HCT116 (cell line): Measurements from ENCODE around the gene LCN10. TPM values are rescaled to one million over a fixed set of nuclear protein-coding genes. Genes with fewer than 3 reads are reported as not detected.
A peak's percentile ranks its signal among the peaks of the same experiment; 100 is the strongest.

Experiments
- ATAC-seq: fragments of 200-7000 bp; cut with Tn5 transposase; 2 replicates; pipeline ENCODE4 v1.9.1; 2020; ENCODE audit warnings: mild to moderate bottlenecking, moderate library complexity
- BruUV-seq: library from RNA; stranded (reverse); fragments of 400-500 nt; replicated peaks from 2 replicates; lab custom pipeline; 2021; lab: Mats Ljungman, UMichigan
- CTCF ChIA-PET: fragments of 300-600 bp; sonication (Branson Sonifier 250); formaldehyde crosslinking; loops from one replicate; lab custom pipeline; 2021; ENCODE audit warnings: antibody characterized with exemption; lab: Charles Lee
- POLR2A ChIA-PET: fragments of 300-600, 350-600 bp; sonication (Branson Sonifier 250); formaldehyde crosslinking; loops from one replicate; lab custom pipeline; 2021; ENCODE audit warnings: antibody characterized with exemption; lab: Charles Lee
- RAD21 ChIA-PET, 2 experiments: fragments of 300-600 bp; sonication (Branson Sonifier 250); formaldehyde crosslinking; loops; one replicate each; lab custom pipeline; 2023; ENCODE audit warnings: low total read pairs in 2 of 2; ENCODE audit not compliant: uncharacterized antibody in 2 of 2, unreplicated experiment in 2 of 2, low non-redundant PET in 1 of 2; lab: Charles Lee
- DNase-seq: peaks from one replicate; pipeline ENCODE4 v3.0.0-alpha.2; 2010; ENCODE audit warnings: low read depth, low spot score
- H2AFZ ChIP-seq: fragments of 200-600 bp; shearing (Covaris generic), sonication (generic); 2 replicates; pipeline ENCODE4 v1.6.1; 2017; ENCODE audit warnings: low read depth, mixed run types, mixed read lengths, antibody characterized with exemption, low read length; ENCODE audit not compliant: poor library complexity, severe bottlenecking
- H3K27ac ChIP-seq: 2 replicates; pipeline ENCODE4 v1.5.1; 2012; ENCODE audit warnings: low read depth, low read length
- H3K27me3 ChIP-seq: fragments of 200-600 bp; sonication (generic); 2 replicates; pipeline ENCODE4 v1.6.1; 2016; ENCODE audit warnings: mixed run types, low read length, mixed read lengths; ENCODE audit not compliant: insufficient read depth
- H3K36me3 ChIP-seq, 2 experiments: fragments of 200-500 bp in 1 of 2; fragments of 200-600 bp in 1 of 2; sonication (Bioruptor generic) in 1 of 2; sonication (generic) in 1 of 2; 2 replicates each; pipeline versions ENCODE4 v1.5.1 to v1.6.1; 2014 to 2016; ENCODE audit warnings: low read length in 2 of 2, inconsistent platforms in 1 of 2, mixed read lengths in 1 of 2, mixed run types in 1 of 2; ENCODE audit not compliant: insufficient read depth in 2 of 2, control insufficient read depth in 1 of 2
- H3K4me1 ChIP-seq, 2 experiments: fragments of 200-600 bp in 1 of 2; sonication (generic) in 1 of 2; 2 replicates each; pipeline versions ENCODE4 v1.5.1 to v1.6.1; 2012 to 2017; ENCODE audit warnings: low read length in 2 of 2, inconsistent platforms in 1 of 2, mild to moderate bottlenecking in 1 of 2, mixed read lengths in 1 of 2, mixed run types in 1 of 2, moderate library complexity in 1 of 2; ENCODE audit not compliant: insufficient read depth in 2 of 2, control insufficient read depth in 1 of 2
- H3K4me2 ChIP-seq: fragments of 200-600 bp; sonication (generic); 2 replicates; pipeline ENCODE4 v1.6.1; 2017; ENCODE audit warnings: mixed run types, low read length, mixed read lengths
- H3K4me3 ChIP-seq, 2 experiments: fragments of 200-600 bp in 1 of 2; sonication (generic) in 1 of 2; replicated peaks in 1 of 2; 2 replicates each; pipeline ENCODE4 v1.5.1; 2011 to 2016; ENCODE audit warnings: low read length in 2 of 2, control low read depth in 1 of 2, low read depth in 1 of 2, mild to moderate bottlenecking in 1 of 2, mixed read lengths in 1 of 2, mixed run types in 1 of 2
- H3K79me2 ChIP-seq: fragments of 200-600 bp; sonication (generic); 2 replicates; pipeline ENCODE4 v1.6.1; 2017; ENCODE audit warnings: mild to moderate bottlenecking, mixed run types, low read length, moderate library complexity, mixed read lengths; ENCODE audit not compliant: insufficient read depth
- H3K9ac ChIP-seq: fragments of 200-600 bp; sonication (generic); 2 replicates; pipeline ENCODE4 v1.6.1; 2016; ENCODE audit warnings: low read length, mixed read lengths
- H3K9me2 ChIP-seq: fragments of 200-600 bp; sonication (generic), shearing (Covaris generic); 2 replicates; pipeline ENCODE4 v1.6.1; 2017; ENCODE audit warnings: mixed run types, mild to moderate bottlenecking, moderate library complexity; ENCODE audit not compliant: insufficient read depth
- H3K9me3 ChIP-seq, 2 experiments: fragments of 200-500 bp in 1 of 2; fragments of 200-600 bp in 1 of 2; sonication (Bioruptor generic) in 1 of 2; sonication (generic) in 1 of 2; 2 replicates each; pipeline ENCODE4 v1.6.1; 2014 to 2017; ENCODE audit warnings: low read length in 2 of 2, mixed read lengths in 2 of 2, inconsistent platforms in 1 of 2, low read depth in 1 of 2, mild to moderate bottlenecking in 1 of 2, mixed run types in 1 of 2, moderate library complexity in 1 of 2; ENCODE audit not compliant: control insufficient read depth in 1 of 2, insufficient read depth in 1 of 2
- H4K20me1 ChIP-seq: fragments of 200-600 bp; sonication (generic), shearing (Covaris generic); 2 replicates; pipeline ENCODE4 v1.6.1; 2017; ENCODE audit warnings: mixed run types, mild to moderate bottlenecking, moderate library complexity; ENCODE audit not compliant: insufficient read depth
- ATF3 ChIP-seq: IDR thresholded peaks from 2 replicates; pipeline ENCODE4 v1.6.1; 2012
- CEBPB ChIP-seq: IDR thresholded peaks from 2 replicates; pipeline ENCODE4 v1.6.1; 2012; ENCODE audit warnings: low read depth
- EGR1 ChIP-seq: IDR thresholded peaks from 2 replicates; pipeline ENCODE4 v1.6.1; 2012; ENCODE audit warnings: low read depth
- EZH2 ChIP-seq: fragments of 200-600 bp; sonication (generic); IDR thresholded peaks from 2 replicates; pipeline ENCODE4 v1.6.1; 2017; ENCODE audit warnings: antibody characterized with exemption, mixed run types
- POLR2A ChIP-seq: IDR thresholded peaks from 2 replicates; pipeline ENCODE4 v1.7.0; 2011; ENCODE audit warnings: borderline replicate concordance; ENCODE audit not compliant: insufficient read depth, insufficient read length; ENCODE audit errors: extremely low read depth
- POLR2AphosphoS5 ChIP-seq: IDR thresholded peaks from 2 replicates; pipeline ENCODE4 v1.6.1; 2011; ENCODE audit warnings: mild to moderate bottlenecking, low read depth, low read length, moderate library complexity
- SIN3A ChIP-seq: IDR thresholded peaks from 2 replicates; pipeline ENCODE4 v1.6.1; 2012; ENCODE audit warnings: low read depth
- TCF7L2 ChIP-seq: IDR thresholded peaks from 2 replicates; pipeline ENCODE4 v1.7.0; 2011; ENCODE audit warnings: borderline replicate concordance, inconsistent platforms; ENCODE audit not compliant: insufficient read depth, insufficient read length; ENCODE audit errors: extremely low read depth
- ZFX ChIP-seq: fragments of 450-650 bp; IDR thresholded peaks from 2 replicates; pipeline ENCODE4 v1.6.1; 2017
- ZNF274 ChIP-seq: fragments of 200-500 bp; sonication (Bioruptor generic); IDR thresholded peaks from 2 replicates; pipeline ENCODE4 v1.6.1; 2014; ENCODE audit warnings: mild to moderate bottlenecking, low read depth, low read length, inconsistent platforms
- intact Hi-C: fragments of 100-400 bp; cut with micrococcal nuclease; formaldehyde crosslinking; loops from 2 replicates; pipeline ENCODE4 v1.10.0; 2022
- total RNA-seq: library from RNA; stranded (reverse); gene quantifications from one replicate; pipeline ENCODE4 v1.2.1, GENCODE V29; 2021; ENCODE audit not compliant: unreplicated experiment

LCN10 gene
- total RNA-seq, 1 experiment from 2014 or later: not detected

DNA sequence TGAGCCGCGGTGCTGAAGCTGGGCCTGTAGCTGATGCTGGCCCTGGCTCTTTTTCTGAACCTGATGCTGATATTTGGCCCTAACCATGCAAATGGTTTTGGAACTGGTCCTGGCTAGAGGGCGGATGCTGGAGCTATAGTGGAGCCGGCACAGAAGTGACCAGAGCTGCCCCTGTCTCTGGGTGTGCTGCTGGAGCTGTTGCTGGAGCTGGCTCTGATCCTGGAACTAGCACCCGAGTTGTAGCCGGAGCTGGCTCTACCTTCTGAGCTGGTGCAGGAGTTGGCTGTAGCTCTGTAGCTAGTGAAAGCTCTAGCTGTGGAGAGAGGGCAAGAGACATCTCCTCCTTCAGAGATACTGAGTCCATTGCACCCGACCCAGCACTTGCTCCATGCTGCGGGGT, 12.8 kb downstream of the LCN10 start:
- no peaks in the 10 kb centered on the region for H3K9me3 ChIP-seq
- peaks cover 45% of the 10 kb centered on the region for H3K79me2 ChIP-seq
- H3K27me3 ChIP-seq: no peaks in the 10 kb centered on the region
- H3K4me2 ChIP-seq: peak overlapping the region; percentile 95; the same call in 1 of the 2 replicates
- H3K36me3 ChIP-seq: peaks cover 6 to 28% of the 10 kb centered on the region in 2 experiments; a peak in 3 of 4 replicates
- no peak overlapping the region for H2AFZ ChIP-seq
- ChIA-PET POLR2A (interaction anchor here (0.9 to 1.1 kb wide), 3 partner anchors 19 to 49 kb away, joined by 3 to 4 read pairs (median 4); no protein-coding TSS in a partner anchor), RAD21 (interaction anchor here in 1 of 2 experiments (0.9 kb wide), 1 partner anchor 36 kb away, joined by 3 read pairs; no protein-coding TSS in a partner anchor), CTCF (interaction anchor here (1.1 to 1.4 kb wide), 3 partner anchors 16 to 61 kb away, joined by 3 read pairs; partner anchors contain the start of gene TMEM141)
- intact Hi-C loops: loop anchor here (1.0 kb wide), 1 partner anchor 35 kb away; no protein-coding TSS in a partner anchor
- ATAC-seq (no peak), DNase-seq (no peak)
- peaks cover 19% of the 10 kb centered on the region; the same call in 1 of the 2 replicates for H4K20me1 ChIP-seq
- no peak overlapping the region for H3K9ac ChIP-seq
- peak overlapping the region; percentile 97; the same call in 1 of the 2 replicates for H3K27ac ChIP-seq
- no peak overlapping the region for H3K4me3 ChIP-seq
- no peaks in the 10 kb centered on the region for H3K9me2 ChIP-seq
- TSS peak; percentile 52 for BruUV-seq
- peaks cover 13 to 34% of the 10 kb centered on the region in 2 experiments for H3K4me1 ChIP-seq
- no peak for TF ChIP-seq EZH2
- no peak for TF ChIP-seq EGR1
- no peak for TF ChIP-seq ATF3
- no peak for TF ChIP-seq TCF7L2
- TF ChIP-seq CEBPB: no peak
- TF ChIP-seq, all 23 proteins: peak for 0

DNA sequence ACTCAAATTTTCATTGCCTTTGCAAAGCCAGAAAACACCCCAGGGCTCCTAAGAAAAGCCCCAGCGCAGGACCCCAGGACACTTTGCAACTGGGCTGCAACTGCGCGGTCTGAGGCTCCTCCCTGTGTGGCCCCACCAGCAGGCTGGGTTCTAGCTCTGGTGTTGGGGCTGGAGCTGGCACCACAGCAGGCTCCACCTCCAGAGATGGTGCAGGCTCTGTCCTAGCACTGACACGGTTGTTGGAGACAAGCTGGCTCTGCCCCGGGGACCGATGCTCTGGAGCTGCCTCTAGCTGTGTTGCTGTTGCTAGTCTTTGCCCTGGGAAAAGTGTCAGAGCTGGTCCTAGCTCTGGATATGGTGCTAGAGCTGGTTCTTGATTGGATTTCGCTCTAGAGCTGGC, 13.6 kb downstream of the LCN10 start:
- DNase-seq (no peak), ATAC-seq (peak; percentile 65)
- RAD21 ChIA-PET: no interaction called here
- POLR2A ChIA-PET: interaction anchor here (0.9 to 1.7 kb wide), 5 partner anchors 8 to 49 kb away, joined by 3 to 10 read pairs (median 4); no protein-coding TSS in a partner anchor
- peak overlapping the region; percentile 95 for H3K9ac ChIP-seq
- CTCF ChIA-PET: interaction anchor here (0.6 to 1.5 kb wide), 7 partner anchors 9 to 62 kb away, joined by 3 to 5 read pairs (median 3); partner anchors contain the start of gene TMEM141
- H3K4me2 ChIP-seq: peak overlapping the region; percentile 95
- BruUV-seq: no TSS peak
- no peaks in the 10 kb centered on the region for H3K27me3 ChIP-seq
- peak overlapping the region; percentile 93 to 100 for H3K4me3 ChIP-seq
- no peaks in the 10 kb centered on the region for H3K9me3 ChIP-seq
- intact Hi-C loops: loop anchor here (1.0 kb wide), 1 partner anchor 34 kb away; no protein-coding TSS in a partner anchor
- H2AFZ ChIP-seq: no peak overlapping the region
- peaks cover 52% of the 10 kb centered on the region for H3K79me2 ChIP-seq
- peaks cover 26% of the 10 kb centered on the region; the same call in 1 of the 2 replicates for H4K20me1 ChIP-seq
- TF ChIP-seq ZNF274: no peak
- TF ChIP-seq POLR2A: peak; percentile 71
- no peak for TF ChIP-seq SIN3A
- TF ChIP-seq POLR2AphosphoS5: peak; percentile 55
- no peak for TF ChIP-seq ZFX
- TF ChIP-seq, all 23 proteins: peak for 2
- Histone ChIP-seq H3K27ac (peak overlapping the region; percentile 97), H3K9me2 (no peaks in the 10 kb centered on the region), H3K36me3 (peaks cover 13 to 34% of the 10 kb centered on the region in 2 experiments; a peak in 3 of 4 replicates), H3K4me1 (peaks cover 13 to 37% of the 10 kb centered on the region in 2 experiments)
